Neural cell (in vitro differentiated cells): Measurements from ENCODE around the gene MTFP1.

Experiments used
- EZH2 ChIP-seq: fragments of 200-600, 300-800 bp; shearing (Covaris generic), sonication (generic); IDR thresholded peaks from 2 replicates; pipeline ENCODE4 v1.6.1; 2014; ENCODE audit warnings: antibody characterized with exemption, low read length, borderline replicate concordance, mild to moderate bottlenecking; ENCODE audit not compliant: insufficient read depth, poor library complexity, severe bottlenecking
- MXI1 ChIP-seq: fragments of 450-650 bp; conservative IDR thresholded peaks from 2 replicates; pipeline ENCODE4 v1.6.1; 2014; ENCODE audit warnings: antibody characterized with exemption, mild to moderate bottlenecking; ENCODE audit not compliant: poor library complexity, severe bottlenecking
- POLR2AphosphoS5 ChIP-seq: IDR thresholded peaks from 2 replicates; pipeline ENCODE4 v1.6.1; 2012
- RAD21 ChIP-seq: fragments of 450-650 bp; conservative IDR thresholded peaks from 2 replicates; pipeline ENCODE4 v1.6.1; 2014; ENCODE audit warnings: antibody characterized with exemption, mild to moderate bottlenecking, moderate library complexity
- TF ChIP-seq, protein P1 (sequence below): fragments of 450-650 bp; IDR thresholded peaks from 2 replicates; pipeline ENCODE4 v1.5.1; 2014; ENCODE audit warnings: antibody characterized with exemption, mild to moderate bottlenecking, moderate library complexity; ENCODE audit not compliant: poor library complexity, severe bottlenecking

DNA sequence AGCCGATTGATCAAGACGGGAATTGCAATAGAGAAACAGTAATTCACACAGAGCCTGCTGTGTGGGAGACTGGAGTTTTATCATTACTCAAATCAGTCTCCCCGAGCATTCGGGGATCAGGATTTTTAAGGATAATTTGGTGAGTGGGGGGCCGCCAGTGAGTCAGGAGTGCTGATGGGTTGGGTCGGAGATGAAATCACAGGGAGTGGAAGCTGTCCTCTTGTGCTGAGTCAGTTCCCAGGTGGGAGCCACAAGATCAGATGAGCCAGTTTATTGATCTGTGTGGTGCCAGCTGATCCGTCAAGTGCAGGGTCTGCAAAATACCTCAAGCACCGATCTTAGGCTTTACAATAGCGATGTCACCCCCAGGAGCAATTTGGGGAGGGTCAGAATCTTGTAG lies 15.5 kb downstream of the MTFP1 start:
- TF ChIP-seq, protein P1, sequence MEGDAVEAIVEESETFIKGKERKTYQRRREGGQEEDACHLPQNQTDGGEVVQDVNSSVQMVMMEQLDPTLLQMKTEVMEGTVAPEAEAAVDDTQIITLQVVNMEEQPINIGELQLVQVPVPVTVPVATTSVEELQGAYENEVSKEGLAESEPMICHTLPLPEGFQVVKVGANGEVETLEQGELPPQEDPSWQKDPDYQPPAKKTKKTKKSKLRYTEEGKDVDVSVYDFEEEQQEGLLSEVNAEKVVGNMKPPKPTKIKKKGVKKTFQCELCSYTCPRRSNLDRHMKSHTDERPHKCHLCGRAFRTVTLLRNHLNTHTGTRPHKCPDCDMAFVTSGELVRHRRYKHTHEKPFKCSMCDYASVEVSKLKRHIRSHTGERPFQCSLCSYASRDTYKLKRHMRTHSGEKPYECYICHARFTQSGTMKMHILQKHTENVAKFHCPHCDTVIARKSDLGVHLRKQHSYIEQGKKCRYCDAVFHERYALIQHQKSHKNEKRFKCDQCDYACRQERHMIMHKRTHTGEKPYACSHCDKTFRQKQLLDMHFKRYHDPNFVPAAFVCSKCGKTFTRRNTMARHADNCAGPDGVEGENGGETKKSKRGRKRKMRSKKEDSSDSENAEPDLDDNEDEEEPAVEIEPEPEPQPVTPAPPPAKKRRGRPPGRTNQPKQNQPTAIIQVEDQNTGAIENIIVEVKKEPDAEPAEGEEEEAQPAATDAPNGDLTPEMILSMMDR = no peak
- TF ChIP-seq MXI1 (no peak), POLR2AphosphoS5 (no peak), EZH2 (no peak), RAD21 (no peak)
